ENCODE measurements around the gene RYR3.

GRCh38 chr15:33913459-33913858, 602.7 kb downstream of the RYR3 start:
- TF ChIP-seq ZNF561 (tag by site-specific recombination; IDR thresholded peaks at IDR 0.05; ENCODE audit: borderline replicate concordance) (no peak), CTCF (tag by site-specific recombination; IDR thresholded peaks at IDR 0.05) (no peak), ZNF335 (tag by site-specific recombination; conservative IDR thresholded peaks at IDR 0.05) (no peak), ZNF433 (tag by site-specific recombination; IDR thresholded peaks at IDR 0.05; ENCODE audit: low read depth) (no peak), ZSCAN30 (tag by site-specific recombination; IDR thresholded peaks at IDR 0.05) (no peak), BCL11A (tag by site-specific recombination; IDR thresholded peaks at IDR 0.05; ENCODE audit: low read depth) (no peak), MYNN (tag by site-specific recombination; IDR thresholded peaks at IDR 0.05; ENCODE audit: borderline replicate concordance) (no peak), ZNF274 (IDR thresholded peaks at IDR 0.05; ENCODE audit: low read length) (no peak), ZNF274 (tag by site-specific recombination; IDR thresholded peaks at IDR 0.05; ENCODE audit: borderline replicate concordance) (no peak), ZNF626 (tag by site-specific recombination; IDR thresholded peaks at IDR 0.05) (no peak), EGR2 (tag by site-specific recombination; IDR thresholded peaks at IDR 0.05; ENCODE audit: low read depth) (no peak), TCF7L2 (IDR thresholded peaks at IDR 0.05; ENCODE audit: borderline replicate concordance, low read depth, low read length) (no peak), ZNF658 (tag by site-specific recombination; IDR thresholded peaks at IDR 0.05) (no peak)
- TF ChIP-seq, protein P1, sequence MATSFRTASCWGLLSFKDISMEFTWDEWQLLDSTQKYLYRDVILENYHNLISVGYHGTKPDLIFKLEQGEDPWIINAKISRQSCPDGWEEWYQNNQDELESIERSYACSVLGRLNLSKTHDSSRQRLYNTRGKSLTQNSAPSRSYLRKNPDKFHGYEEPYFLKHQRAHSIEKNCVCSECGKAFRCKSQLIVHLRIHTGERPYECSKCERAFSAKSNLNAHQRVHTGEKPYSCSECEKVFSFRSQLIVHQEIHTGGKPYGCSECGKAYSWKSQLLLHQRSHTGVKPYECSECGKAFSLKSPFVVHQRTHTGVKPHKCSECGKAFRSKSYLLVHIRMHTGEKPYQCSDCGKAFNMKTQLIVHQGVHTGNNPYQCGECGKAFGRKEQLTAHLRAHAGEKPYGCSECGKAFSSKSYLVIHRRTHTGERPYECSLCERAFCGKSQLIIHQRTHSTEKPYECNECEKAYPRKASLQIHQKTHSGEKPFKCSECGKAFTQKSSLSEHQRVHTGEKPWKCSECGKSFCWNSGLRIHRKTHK (tag by site-specific recombination; IDR thresholded peaks at IDR 0.05), result no peak

Data from HEK293 (cell line).